IMR-90 (cell line): ENCODE data around the gene NLRP1. TPM values are rescaled to one million over a fixed set of nuclear protein-coding genes. Genes with fewer than 3 reads are reported as not detected.

Experiments
- ATAC-seq: fragments of 200-7000 bp; cut with Tn5 transposase; 2 replicates; pipeline ENCODE4 v1.9.1; 2020; ENCODE audit warnings: low read depth, mild to moderate bottlenecking, moderate library complexity
- BruUV-seq: library from RNA; stranded (reverse); fragments of 400-500 nt; replicated peaks from 2 replicates; lab custom pipeline; 2021; lab: Mats Ljungman, UMichigan
- CTCF ChIA-PET: fragments of 300-600 bp; formaldehyde crosslinking; extraction: SDS; loops from one replicate; lab custom pipeline; 2021; ENCODE audit warnings: antibody characterized with exemption; lab: Yijun Ruan, JAX
- POLR2A ChIA-PET: fragments of 300-600 bp; sonication (Branson Sonifier 250); formaldehyde crosslinking; loops from one replicate; lab custom pipeline; 2022; ENCODE audit warnings: antibody characterized with exemption; ENCODE audit not compliant: unreplicated experiment; lab: Charles Lee
- DNase-seq: peaks from one replicate; pipeline ENCODE4 v3.0.0; 2013
- H2AFZ ChIP-seq: replicated peaks from 2 replicates; pipeline ENCODE3; 2013; ENCODE audit warnings: low read length, mild to moderate bottlenecking; ENCODE audit not compliant: poor library complexity
- H2AK5ac ChIP-seq: 2 replicates; pipeline ENCODE4 v1.6.1; 2013; ENCODE audit warnings: low read depth, low read length, inconsistent platforms
- H2AK9ac ChIP-seq: replicated peaks from 2 replicates; pipeline ENCODE3; 2013; ENCODE audit warnings: mild to moderate bottlenecking, low read depth, low read length, moderate library complexity; ENCODE audit not compliant: poor library complexity
- H2BK120ac ChIP-seq: 2 replicates; pipeline ENCODE4 v1.6.1; 2013; ENCODE audit warnings: low read depth, low read length, inconsistent platforms
- H2BK15ac ChIP-seq: 3 replicates; pipeline ENCODE4 v1.6.1; 2013; ENCODE audit warnings: low read depth, low read length, inconsistent platforms
- H2BK20ac ChIP-seq: 2 replicates; pipeline ENCODE4 v1.6.1; 2013; ENCODE audit warnings: low read depth, mild to moderate bottlenecking, inconsistent platforms, low read length, moderate library complexity
- H2BK5ac ChIP-seq: 2 replicates; pipeline ENCODE4 v1.6.1; 2013; ENCODE audit warnings: mild to moderate bottlenecking, low read depth, low read length, inconsistent platforms; ENCODE audit not compliant: poor library complexity, severe bottlenecking
- H3K14ac ChIP-seq: replicated peaks from 2 replicates; pipeline ENCODE4 v1.6.1; 2013; ENCODE audit warnings: low read depth, low read length, inconsistent platforms
- H3K18ac ChIP-seq: 2 replicates; pipeline ENCODE4 v1.6.1; 2013; ENCODE audit warnings: low read depth, low read length, control low read depth
- H3K23ac ChIP-seq: 2 replicates; pipeline ENCODE4 v1.6.1; 2013; ENCODE audit warnings: low read depth, low read length, inconsistent platforms
- H3K27ac ChIP-seq: 2 replicates; pipeline ENCODE4 v1.5.1; 2013; ENCODE audit warnings: mild to moderate bottlenecking, control low read depth, low read length; ENCODE audit not compliant: insufficient read depth
- H3K27me3 ChIP-seq: 2 replicates; pipeline ENCODE4 v1.6.1; 2013; ENCODE audit warnings: low read length; ENCODE audit not compliant: control insufficient read depth, insufficient read depth
- H3K36me3 ChIP-seq: 2 replicates; pipeline ENCODE4 v1.6.1; 2013; ENCODE audit warnings: low read length, mixed read lengths; ENCODE audit not compliant: control insufficient read depth, insufficient read depth
- H3K4ac ChIP-seq: 2 replicates; pipeline ENCODE4 v1.6.1; 2013; ENCODE audit warnings: low read depth, low read length, inconsistent platforms
- H3K4me1 ChIP-seq: 2 replicates; pipeline ENCODE4 v1.6.1; 2013; ENCODE audit warnings: low read length, mixed read lengths; ENCODE audit not compliant: control insufficient read depth, insufficient read depth
- H3K4me2 ChIP-seq: 2 replicates; pipeline ENCODE4 v1.6.1; 2013; ENCODE audit warnings: low read depth, mild to moderate bottlenecking, control low read depth, low read length, moderate library complexity
- H3K4me3 ChIP-seq: 2 replicates; pipeline ENCODE4 v1.5.1; 2013; ENCODE audit warnings: low read depth, mild to moderate bottlenecking, control low read depth, low read length, moderate library complexity; ENCODE audit not compliant: insufficient read depth
- H3K56ac ChIP-seq: 2 replicates; pipeline ENCODE4 v1.6.1; 2013; ENCODE audit warnings: low read length, inconsistent platforms; ENCODE audit not compliant: insufficient read depth; ENCODE audit errors: extremely low read depth
- H3K79me1 ChIP-seq, 2 experiments: 2 replicates each; pipeline ENCODE4 v1.6.1; 2013; ENCODE audit warnings: low read length in 2 of 2, inconsistent platforms in 1 of 2, low read depth in 1 of 2
- H3K9ac ChIP-seq: 2 replicates; pipeline ENCODE4 v1.6.1; 2013; ENCODE audit warnings: low read depth, low read length, control low read depth
- H3K9me1 ChIP-seq: 2 replicates; pipeline ENCODE4 v1.6.1; 2013; ENCODE audit warnings: low read length, inconsistent platforms; ENCODE audit not compliant: insufficient read depth
- H3K9me3 ChIP-seq: 2 replicates; pipeline ENCODE4 v1.6.1; 2013; ENCODE audit warnings: low read length; ENCODE audit not compliant: control insufficient read depth, insufficient read depth
- H4K20me1 ChIP-seq: 2 replicates; pipeline ENCODE4 v1.6.1; 2013; ENCODE audit warnings: low read length, inconsistent platforms; ENCODE audit not compliant: insufficient read depth
- H4K5ac ChIP-seq: 2 replicates; pipeline ENCODE4 v1.6.1; 2013; ENCODE audit warnings: mild to moderate bottlenecking, low read depth, low read length, control low read depth
- H4K8ac ChIP-seq, 2 experiments: 2 replicates each; pipeline ENCODE4 v1.6.1; 2013; ENCODE audit warnings: low read depth in 2 of 2, low read length in 2 of 2, control low read depth in 1 of 2, inconsistent platforms in 1 of 2
- H4K91ac ChIP-seq: 2 replicates; pipeline ENCODE4 v1.6.1; 2013; ENCODE audit warnings: low read depth, low read length, inconsistent platforms; ENCODE audit not compliant: insufficient read depth
- MAFK ChIP-seq: IDR thresholded peaks from 2 replicates; pipeline ENCODE4 v1.6.1; 2012; ENCODE audit warnings: low read depth, low read length, improper control_type of control experiment
- MAZ ChIP-seq: IDR thresholded peaks from 2 replicates; pipeline ENCODE4 v1.6.1; 2012; ENCODE audit warnings: low read depth, mild to moderate bottlenecking, low read length, improper control_type of control experiment, moderate library complexity, borderline replicate concordance
- NFE2L2 ChIP-seq: fragments of 150-350 bp; IDR thresholded peaks from 2 replicates; pipeline ENCODE4 v1.6.1; 2016; ENCODE audit warnings: low read depth, mild to moderate bottlenecking, low read length
- POLR2A ChIP-seq: IDR thresholded peaks from 2 replicates; pipeline ENCODE4 v1.6.1; 2012; ENCODE audit warnings: mild to moderate bottlenecking, low read depth, low read length
- WGBS, 2 experiments: methylation state at CpG; one replicate each; pipeline versions ENCODE4 v1.1.5 to v1.1.7; 2013; ENCODE audit warnings: missing lambda C conversion rate in 2 of 2; ENCODE audit not compliant: insufficient read length in 1 of 2; ENCODE audit errors: extremely low coverage in 2 of 2; 5-methylcytosine and 5-hydroxymethylcytosine counted together
- dilution Hi-C: fragments of 300-500 bp; cut with HindIII; formaldehyde crosslinking; loops from one replicate; pipeline ENCODE4 v1.14.3; 2018; ENCODE audit warnings: low sequenced_read_pairs; ENCODE audit not compliant: unreplicated experiment
- in situ Hi-C: fragments of 300-500 bp; cut with MboI; formaldehyde crosslinking; loops from 3 replicates; pipeline ENCODE4 v1.14.3; 2019; ENCODE audit warnings: low sequenced_read_pairs, inconsistent platforms, mixed read lengths
- intact Hi-C: fragments of 100-400 bp; cut with micrococcal nuclease; formaldehyde crosslinking; loops from 2 replicates; pipeline ENCODE4 v1.10.0; 2022
- polyA plus RNA-seq, 3 experiments: library from polyadenylated mRNA; depleted of rRNA; stranded (reverse); fragments of >200 nt; gene quantifications; 2 replicates each; pipeline ENCODE4 v1.2.3, GENCODE V29; 2012; ENCODE audit warnings: low replicate concordance in 1 of 3
- total RNA-seq: library from RNA; depleted of rRNA; stranded (reverse); fragments of >200 nt; gene quantifications from 2 replicates; pipeline ENCODE4 v1.2.3, GENCODE V29; 2012

NLRP1 gene
- total and polyA plus RNA-seq, 2 of the 4 experiments (the other 2 are of a cell fraction), result 134 to 340 TPM

- no peak overlapping the region for H3K23ac ChIP-seq
- no peak overlapping the region for H4K8ac ChIP-seq
- no peak overlapping the region for H3K18ac ChIP-seq
- dilution Hi-C loops, result no loop called here
- H2BK20ac ChIP-seq, result no peak overlapping the region
- H3K4ac ChIP-seq, result no peak overlapping the region
- H3K4me1 ChIP-seq, result peaks cover 5% of the 10 kb centered on the region
- H3K27ac ChIP-seq, result no peak overlapping the region
- H4K91ac ChIP-seq, result no peak overlapping the region
- no peak overlapping the region for H4K5ac ChIP-seq
- H3K79me1 ChIP-seq, result peaks cover 18 to 51% of the 10 kb centered on the region in 2 experiments
- no peak overlapping the region for H2BK15ac ChIP-seq
- H3K9me1 ChIP-seq, result peaks cover 9% of the 10 kb centered on the region; the same call in 1 of the 2 replicates
- ATAC-seq (no peak), DNase-seq (no peak)
- no peak overlapping the region for H3K4me2 ChIP-seq
- BruUV-seq, result no TSS peak
- H3K14ac ChIP-seq, result no peak overlapping the region
- intact Hi-C loops, result no loop called here
- H2AK9ac ChIP-seq, result no peak overlapping the region
- 92% methylated on average over 2 of the region's 9 CpGs; no CpG with 5 or more reads in 1 of the 2 experiments for WGBS, 2 experiments
- CTCF ChIA-PET, result no interaction called here
- no peaks in the 10 kb centered on the region for H3K9me3 ChIP-seq
- no peak overlapping the region for H2BK5ac ChIP-seq
- H3K9ac ChIP-seq, result no peak overlapping the region
- no peak overlapping the region for H2AFZ ChIP-seq
- peaks cover 17% of the 10 kb centered on the region for H3K36me3 ChIP-seq
- TF ChIP-seq POLR2A (no peak), NFE2L2 (no peak), MAZ (no peak), MAFK (no peak)
- H3K27me3 ChIP-seq, result no peaks in the 10 kb centered on the region
- no peak overlapping the region for H2BK120ac ChIP-seq
- H4K20me1 ChIP-seq, result no peaks in the 10 kb centered on the region
- H2AK5ac ChIP-seq, result no peak overlapping the region
- no peak overlapping the region for H3K56ac ChIP-seq
- in situ Hi-C loops, result no loop called here
- H3K4me3 ChIP-seq, result no peak overlapping the region
- POLR2A ChIA-PET, result no interaction called here
Measured at GRCh38 chr17:5560361-5560988, 23.8 kb downstream of the NLRP1 start.
